GM19467 (cell line): ENCODE measurements around the gene MCRS1.
"Not testable (repeated sequence)": the region's sequence is repeated elsewhere in the genome, so short reads cannot be mapped to it uniquely, and the experiment has no call there.

Experiments
- ATAC-seq: cut with Tn5 transposase; IDR thresholded peaks from one replicate; pipeline ENCODE4 v1.9.1; 2021; ENCODE audit warnings: mild to moderate bottlenecking, moderate library complexity; ENCODE audit not compliant: unreplicated experiment

The MCRS1 gene

GRCh38 chr12:49567611-49568441 is at the start of gene MCRS1:
TSS of gene MCRS1 (minus strand) at chr12:49568142. CDS start at chr12:49566731, 1,411 bp downstream.
- ATAC-seq = peak; percentile 68

- ATAC-seq = no peak
These were observed 48.7 kb upstream of the MCRS1 start for GRCh38 chr12:49616533-49617219.

GRCh38 chr12:49615725-49616124 is 47.8 kb upstream of the MCRS1 start:
- no peak for ATAC-seq

- ATAC-seq = no peak
These were observed 44.3 kb upstream of the MCRS1 start for GRCh38 chr12:49612210-49612609.

- ATAC-seq = not testable (repeated sequence)
These were observed 42.8 kb upstream of the MCRS1 start for GRCh38 chr12:49610785-49611184.

GRCh38 chr12:49609875-49610154 is 41.9 kb upstream of the MCRS1 start:
- no peak for ATAC-seq

- no peak for ATAC-seq
These were observed 41.3 kb upstream of the MCRS1 start for GRCh38 chr12:49609059-49609874.

GRCh38 chr12:49605539-49605938 is 37.6 kb upstream of the MCRS1 start, which contains the start of gene FAM186B:
TSS of gene FAM186B (minus strand) at chr12:49605639. CDS start at chr12:49605477, 162 bp downstream.
- ATAC-seq = not testable (repeated sequence)

- ATAC-seq = no peak
These were observed 36.9 kb upstream of the MCRS1 start for GRCh38 chr12:49604856-49605255.

- ATAC-seq = no peak
These were observed 35.8 kb upstream of the MCRS1 start for GRCh38 chr12:49603721-49604120.

- no peak for ATAC-seq
These were observed 32.0 kb upstream of the MCRS1 start for GRCh38 chr12:49599961-49600360.

GRCh38 chr12:49598527-49598926 is 30.6 kb upstream of the MCRS1 start:
- ATAC-seq = no peak

GRCh38 chr12:49588721-49589516 is 21.0 kb upstream of the MCRS1 start:
- ATAC-seq = no peak

- no peak for ATAC-seq
These were observed 20.3 kb upstream of the MCRS1 start for GRCh38 chr12:49588281-49588680.

- ATAC-seq = no peak
These were observed 19.4 kb upstream of the MCRS1 start for GRCh38 chr12:49587174-49587908.

- ATAC-seq = no peak
These were observed 17.8 kb upstream of the MCRS1 start for GRCh38 chr12:49585477-49586459.

GRCh38 chr12:49584591-49584990 is 16.6 kb upstream of the MCRS1 start:
- no peak for ATAC-seq

- no peak for ATAC-seq
These were observed 15.6 kb upstream of the MCRS1 start for GRCh38 chr12:49583366-49584094.
